HG03066 (cell line): ENCODE results near the gene FCN3.
"Not testable (repeated sequence)": the region's sequence is repeated elsewhere in the genome, so short reads cannot be mapped to it uniquely, and the experiment has no call there.

Experiments used
- ATAC-seq: cut with Tn5 transposase; IDR thresholded peaks from one replicate; pipeline ENCODE4 v1.9.1; 2021; ENCODE audit warnings: low read depth; ENCODE audit not compliant: unreplicated experiment

The FCN3 gene

DNA sequence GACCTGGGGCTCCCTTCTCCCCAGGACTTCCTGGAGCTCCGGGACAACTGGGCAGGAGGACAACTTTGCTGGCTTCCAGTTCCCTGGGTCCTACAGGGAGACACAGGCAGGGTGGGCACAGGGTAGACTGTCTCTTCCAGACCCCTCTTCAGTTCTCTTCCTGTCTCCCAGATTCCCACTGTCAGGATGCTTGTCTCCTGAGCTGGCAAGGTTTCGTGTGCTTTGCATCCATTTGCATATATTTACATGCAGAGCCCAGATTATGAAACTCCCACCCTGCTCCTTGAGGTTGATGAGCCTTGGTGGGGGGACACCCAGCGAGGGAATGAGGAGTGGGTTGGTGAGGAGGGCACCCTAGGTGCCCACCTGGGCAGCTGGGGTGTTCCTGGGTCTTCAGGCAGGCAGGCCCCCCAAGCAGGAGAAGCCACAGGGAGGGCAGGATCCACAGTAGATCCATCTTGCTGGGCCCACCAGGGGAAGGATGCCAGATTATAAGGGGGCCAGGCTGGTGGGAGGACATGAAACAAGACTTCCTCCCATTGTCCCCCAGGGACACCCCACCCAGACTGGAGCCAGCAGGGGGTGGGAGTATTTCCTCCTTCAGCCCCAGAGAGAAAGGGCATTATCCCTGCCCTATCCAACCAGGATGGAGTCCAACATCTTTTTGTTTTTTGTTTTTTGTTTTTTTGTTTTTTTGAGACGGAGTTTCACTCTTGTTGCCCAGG lies at the start of gene FCN3:
Gene FCN3 (minus strand): TSS at position 463 of the 725 bp plus-strand sequence. CDS start 6 bp downstream, at position 457.
- no peak for ATAC-seq

DNA sequence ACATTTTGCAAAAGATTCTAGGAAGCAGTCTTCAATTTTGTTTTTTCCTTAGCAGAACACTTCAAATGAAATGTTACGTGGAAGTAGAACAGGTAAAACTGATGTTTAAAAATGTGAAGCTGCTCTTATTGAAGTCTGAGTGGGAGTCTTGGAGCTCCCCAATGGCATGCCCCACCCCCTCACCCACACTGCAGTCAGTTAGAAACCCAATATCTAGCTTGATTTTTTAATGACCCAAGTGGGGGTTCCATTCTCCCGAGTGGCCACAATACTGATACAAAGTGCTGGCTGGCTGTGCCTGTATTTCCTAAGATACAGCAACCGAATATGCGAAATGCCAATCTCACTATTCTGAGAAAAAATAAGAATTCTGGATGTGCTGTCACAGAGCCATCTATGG lies 49.1 kb upstream of the FCN3 start:
- no peak for ATAC-seq

DNA sequence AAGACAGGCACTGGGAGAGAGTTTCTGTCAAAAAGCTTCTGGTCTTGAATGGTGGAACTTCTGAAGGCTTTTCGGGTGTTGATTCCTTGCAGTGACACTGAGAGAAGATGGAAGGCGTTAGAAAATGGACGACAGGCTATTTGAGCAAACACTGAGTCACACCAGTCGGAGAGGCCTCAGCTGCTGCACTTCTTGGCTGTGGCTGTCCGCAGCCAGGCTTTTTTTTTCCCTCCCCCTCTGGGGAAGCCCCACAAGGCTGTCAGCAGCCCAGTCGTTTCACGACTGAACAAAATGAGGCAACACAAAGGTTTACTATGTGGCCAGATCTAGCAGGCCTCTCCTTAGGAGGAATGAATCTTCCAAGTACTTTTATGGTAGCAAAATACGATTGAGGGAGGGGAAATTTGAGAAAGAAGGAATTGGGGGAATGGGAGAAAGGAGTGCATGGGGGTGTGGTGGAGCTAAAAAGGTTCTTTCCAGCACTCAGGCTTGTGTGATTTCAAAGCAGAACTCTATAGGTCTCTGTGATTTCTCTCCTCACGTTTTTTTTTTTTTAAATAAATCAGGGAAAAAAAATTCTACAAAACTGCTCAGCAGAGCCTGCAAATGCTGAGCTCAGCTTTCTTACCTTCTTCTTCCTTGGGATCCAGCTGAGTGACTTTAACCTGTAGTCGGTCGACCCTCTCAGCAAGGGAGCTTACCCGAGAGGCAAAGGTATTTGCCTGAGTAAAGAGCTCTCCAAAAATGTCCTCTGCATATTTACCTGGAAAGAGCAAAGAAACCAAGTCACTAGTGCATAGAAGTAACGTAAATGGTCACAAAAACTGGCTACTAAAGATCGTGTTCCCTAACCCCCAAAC lies 43.9 kb upstream of the FCN3 start:
- ATAC-seq, result peak; percentile 52

GRCh38 chr1:27417713-27418112 lies 43.1 kb upstream of the FCN3 start:
- ATAC-seq, result no peak

DNA sequence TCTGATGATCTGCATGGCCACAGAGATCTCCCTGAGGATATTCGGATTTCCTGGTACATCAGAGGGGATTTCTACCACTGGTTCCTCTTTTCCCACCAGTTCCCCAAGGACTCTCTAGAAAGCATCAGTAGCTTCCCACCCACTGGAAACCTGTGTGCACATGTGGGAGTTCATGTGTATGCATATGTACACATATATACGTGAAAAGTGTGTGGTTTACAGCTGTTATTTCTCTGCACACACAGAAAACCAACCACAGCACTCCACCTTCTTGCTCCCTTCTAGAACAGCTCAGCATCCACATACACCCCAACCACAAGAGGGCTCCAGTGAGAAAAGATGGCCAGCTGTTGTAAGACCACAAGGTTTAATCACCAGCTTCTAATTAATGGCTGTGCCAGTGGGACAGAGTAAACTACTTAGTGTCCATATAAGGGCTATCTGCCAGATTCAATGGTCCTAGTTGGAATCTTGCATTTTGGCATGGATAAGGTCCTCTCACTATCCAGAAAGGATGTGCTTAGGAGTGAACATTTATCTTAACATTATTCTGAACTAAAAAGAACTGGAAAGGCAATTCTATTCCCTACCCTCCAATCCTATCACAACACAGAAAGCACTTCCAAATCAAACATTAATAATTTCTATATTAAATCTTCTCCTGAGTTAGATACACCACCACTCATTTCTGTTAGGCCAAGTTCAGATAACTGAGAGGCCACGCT lies 41.9 kb upstream of the FCN3 start:
- ATAC-seq, result no peak

GRCh38 chr1:27414091-27414490 lies 39.5 kb upstream of the FCN3 start:
- ATAC-seq, result no peak

GRCh38 chr1:27413004-27413403 lies 38.4 kb upstream of the FCN3 start:
- ATAC-seq, result no peak

- ATAC-seq, result no peak
Observed at GRCh38 chr1:27412502-27412901, 37.9 kb upstream of the FCN3 start.

GRCh38 chr1:27410709-27411108 lies 36.1 kb upstream of the FCN3 start:
- no peak for ATAC-seq

DNA sequence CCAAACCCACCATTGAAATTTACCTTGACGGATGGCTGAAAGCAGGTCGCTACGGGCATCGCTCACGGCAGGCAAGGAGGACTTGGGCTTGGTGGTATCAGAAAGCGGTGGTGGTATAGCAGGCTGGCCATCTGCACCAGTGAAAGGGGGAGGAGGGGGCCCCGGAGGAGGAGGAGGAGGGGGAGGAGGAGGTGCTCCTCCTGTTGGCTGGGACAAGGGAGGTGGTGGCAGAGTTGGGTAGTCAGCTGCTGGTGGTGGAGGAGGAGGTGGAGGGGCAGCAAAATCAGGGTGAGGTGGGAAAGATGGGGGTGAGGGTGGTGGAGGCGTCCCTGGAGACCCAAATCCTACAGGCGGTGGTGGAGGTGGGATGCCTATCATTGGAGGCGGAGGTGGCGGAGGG lies 35.0 kb upstream of the FCN3 start:
- ATAC-seq, result no peak

DNA sequence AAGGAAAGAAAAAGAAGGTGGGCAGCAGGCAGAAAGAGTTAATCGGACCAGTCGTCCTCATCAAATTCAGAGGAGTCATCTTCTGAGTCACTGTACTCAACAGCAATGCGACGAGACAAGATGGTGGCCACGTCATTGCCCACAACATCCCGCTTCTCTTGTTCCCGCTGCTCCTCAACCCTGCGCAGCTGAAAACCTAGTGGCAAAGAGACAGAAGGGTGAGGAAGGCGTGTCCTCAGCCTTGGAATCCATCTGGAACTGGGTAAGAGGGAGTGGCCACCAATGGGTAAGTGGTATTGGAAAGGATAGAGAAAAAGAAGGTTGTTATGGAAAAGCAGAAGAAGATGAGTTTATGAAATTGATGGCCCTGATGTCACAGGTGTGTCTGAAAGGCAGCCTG lies 33.5 kb upstream of the FCN3 start:
- ATAC-seq, result no peak

DNA sequence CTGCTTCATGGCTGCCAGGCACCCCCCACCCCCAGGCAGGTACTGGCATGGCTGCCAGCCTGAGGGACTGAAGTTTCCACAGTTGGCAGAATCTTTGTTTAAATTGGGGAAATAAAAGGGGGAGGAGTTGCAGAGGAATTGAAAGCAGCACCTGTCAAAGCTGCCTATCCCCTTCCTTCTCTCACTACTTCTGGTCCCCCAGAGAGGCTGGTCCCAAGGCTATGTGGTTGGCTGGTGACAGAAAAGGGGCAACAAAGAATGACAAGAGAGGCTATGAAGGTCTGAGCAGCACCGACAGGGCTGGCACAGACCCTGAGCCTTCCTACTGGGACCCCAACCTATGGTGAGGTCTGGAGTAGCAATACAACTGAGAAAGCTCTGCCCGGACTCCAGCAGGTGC lies 32.2 kb upstream of the FCN3 start:
- not testable (repeated sequence) for ATAC-seq

DNA sequence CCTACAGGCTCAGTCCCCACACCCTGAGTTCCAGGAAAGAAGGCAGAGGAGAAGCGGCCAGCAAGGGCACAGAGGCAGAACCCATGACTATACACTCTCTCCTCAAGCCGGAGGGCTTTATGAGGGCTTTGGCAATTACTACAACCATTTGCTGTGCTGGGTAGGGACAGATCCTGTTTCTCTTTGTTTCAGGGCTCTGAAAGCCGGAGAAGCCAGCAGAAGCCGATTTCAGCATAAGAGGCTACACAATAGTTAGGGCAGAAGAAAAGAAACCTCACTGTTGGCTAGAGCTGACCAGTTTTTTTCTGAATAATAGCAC lies 31.7 kb upstream of the FCN3 start:
- no peak for ATAC-seq

GRCh38 chr1:27405598-27406361 lies 31.2 kb upstream of the FCN3 start:
- ATAC-seq, result not testable (repeated sequence)

DNA sequence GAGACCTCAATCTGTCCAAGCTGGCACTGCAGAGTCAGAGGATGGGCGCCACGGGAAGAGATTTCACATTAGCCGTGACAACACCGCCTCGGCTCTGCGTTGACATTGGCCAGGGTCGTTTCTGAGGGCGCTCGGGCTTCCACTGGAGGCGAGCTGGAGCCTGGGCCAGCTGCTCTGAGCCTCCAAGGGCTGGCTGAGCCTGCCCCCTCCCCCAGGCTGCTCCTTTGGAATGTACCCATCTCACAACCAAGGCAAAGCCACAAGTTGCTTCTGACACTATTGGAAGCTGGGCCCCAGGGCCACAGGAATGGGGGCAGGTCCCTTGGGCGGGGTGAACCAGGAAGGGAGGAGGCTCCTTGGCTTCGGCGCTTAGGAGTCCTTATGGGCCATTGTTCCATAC lies 30.4 kb upstream of the FCN3 start:
- no peak for ATAC-seq

- ATAC-seq, result no peak
Observed at GRCh38 chr1:27403931-27404330, 29.3 kb upstream of the FCN3 start.

GRCh38 chr1:27403065-27403726 lies 28.6 kb upstream of the FCN3 start:
- no peak for ATAC-seq

GRCh38 chr1:27402349-27402754 lies 27.7 kb upstream of the FCN3 start:
- no peak for ATAC-seq

DNA sequence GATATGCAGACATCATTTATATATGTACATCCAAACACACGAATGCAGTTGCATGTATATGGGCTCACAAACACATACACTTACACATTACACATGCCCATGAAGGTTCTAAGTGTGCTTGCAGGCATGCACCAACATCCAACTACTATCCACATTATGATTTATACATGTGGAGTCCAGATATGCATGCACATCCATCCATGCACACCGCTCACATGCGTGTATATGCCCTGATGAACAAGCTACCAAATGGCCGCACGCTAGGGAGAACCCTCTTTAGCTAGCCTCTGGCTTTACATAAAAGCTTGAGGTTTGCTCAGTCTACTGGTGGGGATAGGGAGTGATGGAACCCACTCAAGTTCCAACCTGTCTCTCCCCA lies 26.3 kb upstream of the FCN3 start:
- ATAC-seq, result no peak
